H54 (cell line): Measurements from ENCODE around the gene BCAS3.
A peak's percentile ranks its signal among the peaks of the same experiment; 100 is the strongest.

Experiments used
- DNase-seq: peaks from one replicate; pipeline ENCODE4 v3.0.0; 2011; ENCODE audit warnings: low spot score, mixed read lengths; ENCODE audit not compliant: insufficient read length
- FAIRE-seq: peaks from 3 replicates; lab custom pipeline; 2011; peaks lifted over from hg19 to GRCh38; lab: Jason Lieb, UNC
- POLR2A ChIP-seq: IDR thresholded peaks from 2 replicates; pipeline ENCODE4 v1.6.1; 2011; ENCODE audit warnings: low read depth, mild to moderate bottlenecking, low read length

Gene BCAS3

GRCh38 chr17:61160789-61161445 lies 483.3 kb downstream of the BCAS3 start:
- FAIRE-seq (no peak), DNase-seq (no peak)
- no peak for TF ChIP-seq POLR2A

GRCh38 chr17:61161615-61162134 lies 484.0 kb downstream of the BCAS3 start:
- no peak for TF ChIP-seq POLR2A
- no peak for FAIRE-seq
- DNase-seq: no peak

DNA sequence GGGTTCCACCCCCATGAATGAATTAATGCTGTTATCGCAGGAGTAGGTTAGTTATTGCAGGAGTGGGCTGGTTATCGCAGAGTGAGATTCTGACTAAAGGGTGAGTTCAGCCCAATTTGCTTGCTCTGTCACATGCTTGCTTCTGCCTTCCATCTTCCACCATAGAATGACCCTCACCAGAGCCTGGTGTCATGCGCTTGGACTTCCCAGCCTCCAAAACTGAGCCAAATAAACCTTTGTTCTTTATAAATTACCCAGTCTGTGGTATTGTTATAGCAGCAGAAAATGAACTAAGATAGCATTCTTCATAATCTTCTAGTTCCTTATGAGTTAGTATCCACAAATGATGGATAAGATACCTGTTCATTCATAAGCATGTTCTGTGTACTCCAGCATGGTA lies 486.9 kb downstream of the BCAS3 start:
- FAIRE-seq (no peak), DNase-seq (no peak)
- no peak for TF ChIP-seq POLR2A

- TF ChIP-seq POLR2A: no peak
- DNase-seq (no peak), FAIRE-seq (no peak)
These were observed 489.4 kb downstream of the BCAS3 start for GRCh38 chr17:61167075-61167474.

GRCh38 chr17:61168506-61168905 lies 490.9 kb downstream of the BCAS3 start:
- DNase-seq: no peak
- peak; percentile 45 for FAIRE-seq
- TF ChIP-seq POLR2A: no peak

GRCh38 chr17:61174310-61174709 lies 496.7 kb downstream of the BCAS3 start:
- TF ChIP-seq POLR2A: no peak
- no peak for FAIRE-seq
- no peak for DNase-seq

GRCh38 chr17:61175298-61176142 lies 497.9 kb downstream of the BCAS3 start:
- FAIRE-seq: no peak
- no peak for TF ChIP-seq POLR2A
- DNase-seq: no peak

DNA sequence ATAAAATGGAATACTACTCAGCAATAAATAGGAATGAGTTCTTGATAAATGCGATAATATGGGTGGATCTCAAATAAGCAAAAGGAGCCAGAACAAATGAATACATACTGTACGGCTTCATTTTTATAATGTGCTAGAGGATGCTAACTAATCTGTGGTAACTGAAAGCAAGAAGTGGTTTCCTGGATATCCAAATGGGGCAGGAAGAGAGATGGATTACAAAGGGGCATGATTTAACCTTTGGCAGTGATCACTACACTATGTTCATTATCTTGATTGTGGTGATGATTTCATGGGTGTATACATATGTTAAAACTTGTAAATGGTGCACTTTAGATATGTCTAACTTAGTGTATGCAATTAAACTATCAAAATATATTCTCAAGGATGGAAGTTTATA lies 499.7 kb downstream of the BCAS3 start:
- FAIRE-seq: peak; percentile 33
- DNase-seq: no peak
- no peak for TF ChIP-seq POLR2A

DNA sequence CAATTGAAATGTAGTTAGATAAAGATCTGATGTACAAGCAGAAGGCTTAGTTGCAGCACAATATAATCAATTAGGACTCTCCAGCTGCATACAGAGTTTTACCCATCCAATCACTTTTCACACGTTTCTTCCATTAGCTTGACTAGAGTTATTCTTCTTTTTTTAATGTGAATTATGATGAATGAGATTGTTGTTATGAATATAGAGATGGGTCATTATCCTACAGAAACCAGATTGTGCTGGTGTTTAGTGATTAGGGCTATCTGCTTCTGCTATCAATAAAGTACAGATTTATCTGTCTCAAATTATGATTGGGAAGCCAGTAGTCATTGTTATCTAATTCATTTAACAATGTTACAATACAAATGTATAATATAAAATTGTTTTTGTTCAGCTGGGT lies 500.6 kb downstream of the BCAS3 start:
- FAIRE-seq (no peak), DNase-seq (no peak)

GRCh38 chr17:61179380-61179806 lies 501.7 kb downstream of the BCAS3 start:
- FAIRE-seq: no peak
- no peak for DNase-seq
- TF ChIP-seq POLR2A: no peak

More for the DNA sequence above, 500.6 kb downstream of the BCAS3 start:
- TF ChIP-seq POLR2A: no peak

DNA sequence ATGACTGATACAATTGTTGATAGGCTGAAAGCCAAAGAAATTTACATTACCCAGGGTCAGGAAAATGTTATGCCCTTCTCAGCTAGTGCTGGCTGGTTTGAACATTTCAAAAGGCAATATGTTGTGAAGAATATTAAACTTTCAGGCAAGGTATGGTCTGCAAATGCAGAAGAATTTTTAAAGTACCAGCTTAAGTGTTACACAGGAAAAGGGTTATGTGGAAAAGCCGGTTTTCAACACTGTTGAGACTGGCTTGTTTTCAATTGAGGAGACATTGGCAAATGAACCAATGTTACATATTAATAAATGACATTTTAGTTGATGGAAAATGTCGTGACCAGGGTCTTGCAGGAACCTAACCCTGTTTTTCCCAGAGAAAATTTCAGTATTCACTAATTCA lies 506.1 kb downstream of the BCAS3 start:
- peak; percentile 70 for FAIRE-seq
- TF ChIP-seq POLR2A: no peak

GRCh38 chr17:61185385-61185784 lies 507.7 kb downstream of the BCAS3 start:
- FAIRE-seq (peak; percentile 30), DNase-seq (no peak)
- TF ChIP-seq POLR2A: no peak

More for the DNA sequence above, 506.1 kb downstream of the BCAS3 start:
- DNase-seq: no peak

DNA sequence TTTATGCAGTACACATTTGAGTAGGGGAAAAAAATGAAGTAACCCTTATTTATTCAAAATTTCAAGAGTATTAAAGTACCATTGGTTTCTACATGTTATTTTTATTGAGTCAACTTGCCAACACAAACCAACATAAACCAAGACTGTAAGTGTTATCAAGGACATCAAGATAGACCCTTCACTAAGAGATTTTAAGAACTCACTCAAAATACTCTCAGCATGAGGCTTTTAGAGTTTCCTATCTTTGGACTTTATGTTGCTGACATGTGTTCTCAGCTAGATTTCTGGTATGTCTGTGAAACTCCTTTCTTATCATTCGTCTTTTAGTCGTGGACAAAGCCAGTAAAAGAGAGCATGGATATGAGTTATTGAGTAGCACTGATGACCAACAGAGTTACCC lies 509.4 kb downstream of the BCAS3 start:
- no peak for TF ChIP-seq POLR2A
- FAIRE-seq: peak; percentile 78
- DNase-seq: no peak

GRCh38 chr17:61188081-61188480 lies 510.4 kb downstream of the BCAS3 start:
- DNase-seq (no peak), FAIRE-seq (peak; percentile 53)
- TF ChIP-seq POLR2A: no peak
